HCT116 (cell line): ENCODE data around the gene MYO10. TPM values are rescaled to one million over a fixed set of nuclear protein-coding genes. Genes with fewer than 3 reads are reported as not detected.
"Not testable (repeated sequence)": the region's sequence is repeated elsewhere in the genome, so short reads cannot be mapped to it uniquely, and the experiment has no call there.

Experiments used
- ATAC-seq: fragments of 200-7000 bp; cut with Tn5 transposase; 2 replicates; pipeline ENCODE4 v1.9.1; 2020; ENCODE audit warnings: mild to moderate bottlenecking, moderate library complexity
- BruUV-seq: library from RNA; stranded (reverse); fragments of 400-500 nt; replicated peaks from 2 replicates; lab custom pipeline; 2021; lab: Mats Ljungman, UMichigan
- CTCF ChIA-PET: fragments of 300-600 bp; sonication (Branson Sonifier 250); formaldehyde crosslinking; loops from one replicate; lab custom pipeline; 2021; ENCODE audit warnings: antibody characterized with exemption; lab: Charles Lee
- POLR2A ChIA-PET: fragments of 300-600, 350-600 bp; sonication (Branson Sonifier 250); formaldehyde crosslinking; loops from one replicate; lab custom pipeline; 2021; ENCODE audit warnings: antibody characterized with exemption; lab: Charles Lee
- RAD21 ChIA-PET, 2 experiments: fragments of 300-600 bp; sonication (Branson Sonifier 250); formaldehyde crosslinking; loops; one replicate each; lab custom pipeline; 2023; ENCODE audit warnings: low total read pairs in 2 of 2; ENCODE audit not compliant: uncharacterized antibody in 2 of 2, unreplicated experiment in 2 of 2, low non-redundant PET in 1 of 2; lab: Charles Lee
- DNase-seq: peaks from one replicate; pipeline ENCODE4 v3.0.0-alpha.2; 2010; ENCODE audit warnings: low read depth, low spot score
- H2AFZ ChIP-seq: fragments of 200-600 bp; shearing (Covaris generic), sonication (generic); 2 replicates; pipeline ENCODE4 v1.6.1; 2017; ENCODE audit warnings: low read depth, mixed run types, mixed read lengths, antibody characterized with exemption, low read length; ENCODE audit not compliant: poor library complexity, severe bottlenecking
- H3K27ac ChIP-seq: 2 replicates; pipeline ENCODE4 v1.5.1; 2012; ENCODE audit warnings: low read depth, low read length
- H3K27me3 ChIP-seq: fragments of 200-600 bp; sonication (generic); 2 replicates; pipeline ENCODE4 v1.6.1; 2016; ENCODE audit warnings: mixed run types, low read length, mixed read lengths; ENCODE audit not compliant: insufficient read depth
- H3K36me3 ChIP-seq, 2 experiments: fragments of 200-500 bp in 1 of 2; fragments of 200-600 bp in 1 of 2; sonication (Bioruptor generic) in 1 of 2; sonication (generic) in 1 of 2; 2 replicates each; pipeline versions ENCODE4 v1.5.1 to v1.6.1; 2014 to 2016; ENCODE audit warnings: low read length in 2 of 2, inconsistent platforms in 1 of 2, mixed read lengths in 1 of 2, mixed run types in 1 of 2; ENCODE audit not compliant: insufficient read depth in 2 of 2, control insufficient read depth in 1 of 2
- H3K4me1 ChIP-seq, 2 experiments: fragments of 200-600 bp in 1 of 2; sonication (generic) in 1 of 2; 2 replicates each; pipeline versions ENCODE4 v1.5.1 to v1.6.1; 2012 to 2017; ENCODE audit warnings: low read length in 2 of 2, inconsistent platforms in 1 of 2, mild to moderate bottlenecking in 1 of 2, mixed read lengths in 1 of 2, mixed run types in 1 of 2, moderate library complexity in 1 of 2; ENCODE audit not compliant: insufficient read depth in 2 of 2, control insufficient read depth in 1 of 2
- H3K4me2 ChIP-seq: fragments of 200-600 bp; sonication (generic); 2 replicates; pipeline ENCODE4 v1.6.1; 2017; ENCODE audit warnings: mixed run types, low read length, mixed read lengths
- H3K4me3 ChIP-seq, 2 experiments: fragments of 200-600 bp in 1 of 2; sonication (generic) in 1 of 2; replicated peaks in 1 of 2; 2 replicates each; pipeline ENCODE4 v1.5.1; 2011 to 2016; ENCODE audit warnings: low read length in 2 of 2, control low read depth in 1 of 2, low read depth in 1 of 2, mild to moderate bottlenecking in 1 of 2, mixed read lengths in 1 of 2, mixed run types in 1 of 2
- H3K79me2 ChIP-seq: fragments of 200-600 bp; sonication (generic); 2 replicates; pipeline ENCODE4 v1.6.1; 2017; ENCODE audit warnings: mild to moderate bottlenecking, mixed run types, low read length, moderate library complexity, mixed read lengths; ENCODE audit not compliant: insufficient read depth
- H3K9ac ChIP-seq: fragments of 200-600 bp; sonication (generic); 2 replicates; pipeline ENCODE4 v1.6.1; 2016; ENCODE audit warnings: low read length, mixed read lengths
- H3K9me2 ChIP-seq: fragments of 200-600 bp; sonication (generic), shearing (Covaris generic); 2 replicates; pipeline ENCODE4 v1.6.1; 2017; ENCODE audit warnings: mixed run types, mild to moderate bottlenecking, moderate library complexity; ENCODE audit not compliant: insufficient read depth
- H3K9me3 ChIP-seq, 2 experiments: fragments of 200-500 bp in 1 of 2; fragments of 200-600 bp in 1 of 2; sonication (Bioruptor generic) in 1 of 2; sonication (generic) in 1 of 2; 2 replicates each; pipeline ENCODE4 v1.6.1; 2014 to 2017; ENCODE audit warnings: low read length in 2 of 2, mixed read lengths in 2 of 2, inconsistent platforms in 1 of 2, low read depth in 1 of 2, mild to moderate bottlenecking in 1 of 2, mixed run types in 1 of 2, moderate library complexity in 1 of 2; ENCODE audit not compliant: control insufficient read depth in 1 of 2, insufficient read depth in 1 of 2
- H4K20me1 ChIP-seq: fragments of 200-600 bp; sonication (generic), shearing (Covaris generic); 2 replicates; pipeline ENCODE4 v1.6.1; 2017; ENCODE audit warnings: mixed run types, mild to moderate bottlenecking, moderate library complexity; ENCODE audit not compliant: insufficient read depth
- CBX3 ChIP-seq: IDR thresholded peaks from 2 replicates; pipeline ENCODE4 v1.6.1; 2012; ENCODE audit warnings: low read depth
- CEBPB ChIP-seq: IDR thresholded peaks from 2 replicates; pipeline ENCODE4 v1.6.1; 2012; ENCODE audit warnings: low read depth
- CTCF ChIP-seq, 3 experiments: fragments of 200-600 bp in 1 of 3; sonication (generic) in 1 of 3; IDR thresholded peaks in 2 of 3; conservative IDR thresholded peaks in 1 of 3; 2 replicates each; pipeline ENCODE4 v1.5.1; 2012 to 2017; ENCODE audit warnings: low read depth in 2 of 3, low read length in 2 of 3, antibody characterized with exemption in 1 of 3, borderline replicate concordance in 1 of 3, control low read depth in 1 of 3, mild to moderate bottlenecking in 1 of 3, mixed read lengths in 1 of 3, mixed run types in 1 of 3, moderate library complexity in 1 of 3; ENCODE audit not compliant: insufficient read depth in 1 of 3
- EGR1 ChIP-seq: IDR thresholded peaks from 2 replicates; pipeline ENCODE4 v1.6.1; 2012; ENCODE audit warnings: low read depth
- ELF1 ChIP-seq: IDR thresholded peaks from 2 replicates; pipeline ENCODE4 v1.6.1; 2012; ENCODE audit warnings: low read depth, borderline replicate concordance
- EZH2 ChIP-seq: fragments of 200-600 bp; sonication (generic); IDR thresholded peaks from 2 replicates; pipeline ENCODE4 v1.6.1; 2017; ENCODE audit warnings: antibody characterized with exemption, mixed run types
- EZH2phosphoT487 ChIP-seq: fragments of 200-600 bp; IDR thresholded peaks from 2 replicates; pipeline ENCODE4 v1.6.1; 2018; ENCODE audit warnings: antibody characterized with exemption, borderline replicate concordance
- FOSL1 ChIP-seq: IDR thresholded peaks from 2 replicates; pipeline ENCODE4 v1.6.1; 2012; ENCODE audit warnings: low read depth
- JUND ChIP-seq: IDR thresholded peaks from 2 replicates; pipeline ENCODE4 v1.6.1; 2012
- MAX ChIP-seq: IDR thresholded peaks from 2 replicates; pipeline ENCODE4 v1.6.1; 2012
- POLR2A ChIP-seq: IDR thresholded peaks from 2 replicates; pipeline ENCODE4 v1.7.0; 2011; ENCODE audit warnings: borderline replicate concordance; ENCODE audit not compliant: insufficient read depth, insufficient read length; ENCODE audit errors: extremely low read depth
- POLR2AphosphoS5 ChIP-seq: IDR thresholded peaks from 2 replicates; pipeline ENCODE4 v1.6.1; 2011; ENCODE audit warnings: mild to moderate bottlenecking, low read depth, low read length, moderate library complexity
- RAD21 ChIP-seq: IDR thresholded peaks from 2 replicates; pipeline ENCODE4 v1.6.1; 2012; ENCODE audit warnings: low read depth, mild to moderate bottlenecking
- SP1 ChIP-seq: IDR thresholded peaks from 2 replicates; pipeline ENCODE4 v1.6.1; 2012; ENCODE audit warnings: low read depth
- ZFX ChIP-seq: fragments of 450-650 bp; IDR thresholded peaks from 2 replicates; pipeline ENCODE4 v1.6.1; 2017
- ZNF274 ChIP-seq: fragments of 200-500 bp; sonication (Bioruptor generic); IDR thresholded peaks from 2 replicates; pipeline ENCODE4 v1.6.1; 2014; ENCODE audit warnings: mild to moderate bottlenecking, low read depth, low read length, inconsistent platforms
- intact Hi-C: fragments of 100-400 bp; cut with micrococcal nuclease; formaldehyde crosslinking; loops from 2 replicates; pipeline ENCODE4 v1.10.0; 2022
- total RNA-seq: library from RNA; stranded (reverse); gene quantifications from one replicate; pipeline ENCODE4 v1.2.1, GENCODE V29; 2021; ENCODE audit not compliant: unreplicated experiment
- TF ChIP-seq, protein P1 (sequence below): IDR thresholded peaks from 2 replicates; pipeline ENCODE4 v1.6.1; 2012

MYO10 gene
- total RNA-seq, 1 experiment from 2014 or later = 34.9 TPM

DNA sequence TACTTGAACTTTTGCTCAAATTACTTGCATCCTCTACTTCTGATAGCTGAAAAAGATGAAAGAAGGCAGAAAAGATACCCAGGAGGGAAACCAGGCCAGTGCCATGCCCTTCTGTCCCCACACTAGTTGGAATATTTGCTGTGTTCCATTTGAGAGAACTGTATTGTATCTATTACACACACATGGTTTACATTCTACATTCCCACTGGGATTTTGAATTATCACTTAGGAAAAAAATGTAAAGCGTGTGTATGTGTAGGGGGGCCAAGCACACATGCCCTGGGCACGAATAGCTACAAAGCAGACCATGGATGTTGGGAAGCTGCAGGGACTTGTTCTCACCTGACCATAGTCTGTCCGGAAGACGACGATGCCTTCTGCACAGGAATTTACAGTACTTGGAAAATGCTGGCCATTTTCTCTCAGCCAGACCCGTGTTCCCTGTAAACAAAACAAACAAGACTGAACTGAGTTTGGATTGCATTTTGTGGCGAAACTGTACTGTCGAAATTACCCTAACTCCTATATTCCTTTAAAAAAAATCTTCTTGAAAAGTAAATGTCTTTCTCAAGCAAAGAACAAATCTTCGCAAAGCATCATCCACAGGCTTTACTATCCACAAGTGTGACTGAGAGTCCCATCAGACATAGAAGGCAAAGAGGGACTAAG, 58.7 kb downstream of the MYO10 start:
- peaks cover under 1 to 12% of the 10 kb centered on the region in 2 experiments; a peak in 3 of 4 replicates for H3K4me1 ChIP-seq
- TF ChIP-seq POLR2AphosphoS5 = no peak
- no peak for TF ChIP-seq ELF1
- TF ChIP-seq CTCF (IDR thresholded peaks at IDR 0.05 in 2 of 3, conservative IDR thresholded peaks at IDR 0.05 in 1 of 3; ENCODE audit: borderline replicate concordance in 1 of 3, insufficient read depth in 1 of 3, low read depth in 2 of 3, low read length in 2 of 3) = no peak
- no peak for TF ChIP-seq CEBPB
- TF ChIP-seq FOSL1 = no peak
- TF ChIP-seq RAD21 = no peak
- TF ChIP-seq CBX3 = no peak
- no peak for TF ChIP-seq EGR1
- no peak for TF ChIP-seq POLR2A
- TF ChIP-seq MAX = no peak
- TF ChIP-seq ZNF274 = no peak
- TF ChIP-seq EZH2phosphoT487 = no peak
- TF ChIP-seq ZFX = no peak
- TF ChIP-seq, protein P1, sequence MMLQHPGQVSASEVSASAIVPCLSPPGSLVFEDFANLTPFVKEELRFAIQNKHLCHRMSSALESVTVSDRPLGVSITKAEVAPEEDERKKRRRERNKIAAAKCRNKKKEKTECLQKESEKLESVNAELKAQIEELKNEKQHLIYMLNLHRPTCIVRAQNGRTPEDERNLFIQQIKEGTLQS = no peak
- TF ChIP-seq SP1 = no peak
- TF ChIP-seq EZH2 = no peak
- TF ChIP-seq JUND = no peak
- no peak overlapping the region for H3K4me2 ChIP-seq
- H4K20me1 ChIP-seq = no peaks in the 10 kb centered on the region
- no peak for DNase-seq
- peaks cover 55% of the 10 kb centered on the region for H3K79me2 ChIP-seq
- intact Hi-C loops = no loop called here
- no peak overlapping the region for H2AFZ ChIP-seq
- H3K27me3 ChIP-seq = no peaks in the 10 kb centered on the region
- CTCF ChIA-PET = no interaction called here
- RAD21 ChIA-PET = no interaction called here
- H3K36me3 ChIP-seq = peaks cover 0 to 17% of the 10 kb centered on the region in 2 experiments; a peak in 1 of 4 replicates
- no peaks in the 10 kb centered on the region for H3K9me3 ChIP-seq
- ATAC-seq = no peak
- no peak overlapping the region for H3K27ac ChIP-seq
- no peak overlapping the region for H3K4me3 ChIP-seq
- H3K9ac ChIP-seq = no peak overlapping the region
- POLR2A ChIA-PET = no interaction called here
- BruUV-seq = no TSS peak
- H3K9me2 ChIP-seq = no peaks in the 10 kb centered on the region

- H3K9ac ChIP-seq, RAD21 ChIA-PET, CTCF ChIA-PET, H2AFZ ChIP-seq, DNase-seq, H3K9me2 ChIP-seq, H3K4me2 ChIP-seq, ATAC-seq, H3K4me3 ChIP-seq, H3K27ac ChIP-seq, H3K9me3 ChIP-seq, POLR2A ChIA-PET, H3K27me3 ChIP-seq, H4K20me1 ChIP-seq, BruUV-seq: not testable (repeated sequence)
- Histone ChIP-seq H3K36me3 (peaks cover 0 to 17% of the 10 kb centered on the region in 2 experiments; a peak in 1 of 4 replicates), H3K4me1 (peaks cover 30% of the 10 kb centered on the region in 2 experiments), H3K79me2 (peaks cover 37% of the 10 kb centered on the region)
- intact Hi-C loops = loop anchor here (5.0 kb wide), 1 partner anchor 63 kb away; the partner anchor contains the start of gene MYO10
These were observed 61.7 kb downstream of the MYO10 start for GRCh38 chr5:16874424-16874823.
